Ectodermal cell (in vitro differentiated cells): Measurements from ENCODE around the gene COX6B1.

ENCODE experiments used
- H3K27ac ChIP-seq: 2 replicates; pipeline ENCODE4 v1.7.0; 2013; ENCODE audit warnings: mild to moderate bottlenecking, low read depth, low read length; ENCODE audit not compliant: insufficient read depth, poor library complexity, severe bottlenecking
- H3K27me3 ChIP-seq: 2 replicates; pipeline ENCODE4 v1.7.0; 2013; ENCODE audit warnings: mild to moderate bottlenecking, low read length; ENCODE audit not compliant: insufficient read depth, control insufficient read depth, poor library complexity, severe bottlenecking
- H3K36me3 ChIP-seq: one replicate; pipeline ENCODE4 v1.7.0; 2013; ENCODE audit warnings: low read length; ENCODE audit not compliant: control insufficient read depth, insufficient read depth
- H3K4me1 ChIP-seq: one replicate; pipeline ENCODE4 v1.7.0; 2013; ENCODE audit warnings: low read length; ENCODE audit not compliant: control insufficient read depth, insufficient read depth
- H3K4me3 ChIP-seq: 2 replicates; pipeline ENCODE4 v1.7.0; 2013; ENCODE audit warnings: low read depth, low read length, control low read depth; ENCODE audit not compliant: insufficient read depth
- H3K9me3 ChIP-seq: 2 replicates; pipeline ENCODE4 v1.7.0; 2013; ENCODE audit warnings: mild to moderate bottlenecking, low read length, moderate library complexity; ENCODE audit not compliant: control insufficient read depth
- WGBS, 2 experiments: methylation state at CpG; one replicate each; pipeline ENCODE4 v1.1.7; 2013; ENCODE audit warnings: missing lambda C conversion rate in 2 of 2; 5-methylcytosine and 5-hydroxymethylcytosine counted together

COX6B1 gene

GRCh38 chr19:35663981-35664380 is 15.9 kb downstream of the COX6B1 start:
- no peaks in the 10 kb centered on the region for H3K4me1 ChIP-seq
- H3K9me3 ChIP-seq, result no peaks in the 10 kb centered on the region
- H3K27me3 ChIP-seq, result peaks cover under 1% of the 10 kb centered on the region
- 81% methylated on average over 3 of the region's 3 CpGs for WGBS, 2 experiments
- no peak overlapping the region for H3K27ac ChIP-seq
- no peak overlapping the region for H3K4me3 ChIP-seq
- H3K36me3 ChIP-seq, result no peaks in the 10 kb centered on the region

- H3K4me1 ChIP-seq, result no peaks in the 10 kb centered on the region
- H3K4me3 ChIP-seq, result no peak overlapping the region
- H3K27ac ChIP-seq, result no peak overlapping the region
- WGBS, 2 experiments, result 92 to 94% methylated on average over 24 of the region's 24 CpGs
- no peaks in the 10 kb centered on the region for H3K9me3 ChIP-seq
- H3K36me3 ChIP-seq, result no peaks in the 10 kb centered on the region
- peaks cover 11% of the 10 kb centered on the region for H3K27me3 ChIP-seq
These were observed 17.0 kb downstream of the COX6B1 start for GRCh38 chr19:35665157-35665556.

GRCh38 chr19:35665604-35666003 is 17.5 kb downstream of the COX6B1 start:
- WGBS, 2 experiments, result 89% methylated on average over 7 of the region's 7 CpGs
- Histone ChIP-seq H3K27ac (no peak overlapping the region), H3K4me1 (no peaks in the 10 kb centered on the region), H3K27me3 (peaks cover 11% of the 10 kb centered on the region), H3K36me3 (no peaks in the 10 kb centered on the region), H3K4me3 (no peak overlapping the region), H3K9me3 (no peaks in the 10 kb centered on the region)

GRCh38 chr19:35666251-35666913 is 18.3 kb downstream of the COX6B1 start, which contains the start of gene UPK1A:
Gene UPK1A (plus strand): TSS chr19:35666517. CDS start chr19:35666813, 296 bp downstream.
- Histone ChIP-seq H3K27ac (no peak within 1 kb of the TSS), H3K36me3 (no peaks in the 10 kb centered on the region), H3K4me3 (no peak within 1 kb of the TSS), H3K27me3 (peaks cover 11% of the 10 kb centered on the region), H3K4me1 (no peaks in the 10 kb centered on the region), H3K9me3 (no peaks in the 10 kb centered on the region)
- WGBS, 2 experiments, result 88 to 90% methylated on average over 16 of the region's 16 CpGs

- peaks cover 35% of the 10 kb centered on the region for H3K27me3 ChIP-seq
- H3K4me1 ChIP-seq, result no peaks in the 10 kb centered on the region
- H3K4me3 ChIP-seq, result no peak overlapping the region
- no peaks in the 10 kb centered on the region for H3K9me3 ChIP-seq
- H3K36me3 ChIP-seq, result no peaks in the 10 kb centered on the region
- 77 to 80% methylated on average over 6 of the region's 6 CpGs for WGBS, 2 experiments
- H3K27ac ChIP-seq, result no peak overlapping the region
These were observed 21.4 kb downstream of the COX6B1 start for GRCh38 chr19:35669566-35669965.

- Histone ChIP-seq H3K27ac (no peak overlapping the region), H3K4me1 (no peaks in the 10 kb centered on the region), H3K27me3 (peaks cover 35% of the 10 kb centered on the region), H3K36me3 (no peaks in the 10 kb centered on the region), H3K9me3 (no peaks in the 10 kb centered on the region), H3K4me3 (no peak overlapping the region)
- 69 to 70% methylated on average over 4 of the region's 4 CpGs for WGBS, 2 experiments
These were observed 21.9 kb downstream of the COX6B1 start for GRCh38 chr19:35669974-35670373.

GRCh38 chr19:35670686-35671085 is 22.6 kb downstream of the COX6B1 start:
- H3K9me3 ChIP-seq, result no peaks in the 10 kb centered on the region
- 88 to 93% methylated on average over 1 of the region's 1 CpG for WGBS, 2 experiments
- H3K27ac ChIP-seq, result no peak overlapping the region
- no peaks in the 10 kb centered on the region for H3K36me3 ChIP-seq
- no peaks in the 10 kb centered on the region for H3K4me1 ChIP-seq
- no peak overlapping the region for H3K4me3 ChIP-seq
- H3K27me3 ChIP-seq, result peaks cover 37% of the 10 kb centered on the region

GRCh38 chr19:35671818-35672217 is 23.7 kb downstream of the COX6B1 start:
- peaks cover 40% of the 10 kb centered on the region for H3K27me3 ChIP-seq
- no peaks in the 10 kb centered on the region for H3K4me1 ChIP-seq
- 75 to 81% methylated on average over 3 of the region's 3 CpGs for WGBS, 2 experiments
- no peak overlapping the region for H3K27ac ChIP-seq
- H3K4me3 ChIP-seq, result no peak overlapping the region
- no peaks in the 10 kb centered on the region for H3K36me3 ChIP-seq
- no peaks in the 10 kb centered on the region for H3K9me3 ChIP-seq

GRCh38 chr19:35673121-35673804 is 25.1 kb downstream of the COX6B1 start:
- Histone ChIP-seq H3K27ac (no peak overlapping the region), H3K4me3 (peak overlapping the region; percentile 42), H3K9me3 (no peaks in the 10 kb centered on the region), H3K36me3 (no peaks in the 10 kb centered on the region), H3K27me3 (peaks cover 40% of the 10 kb centered on the region), H3K4me1 (no peaks in the 10 kb centered on the region)
- 3 to 6% methylated on average over 38 to 39 of the region's 39 CpGs for WGBS, 2 experiments

- Histone ChIP-seq H3K27ac (no peak overlapping the region), H3K36me3 (no peaks in the 10 kb centered on the region), H3K4me3 (no peak overlapping the region), H3K27me3 (peaks cover 29% of the 10 kb centered on the region), H3K9me3 (no peaks in the 10 kb centered on the region), H3K4me1 (no peaks in the 10 kb centered on the region)
- 83 to 86% methylated on average over 15 of the region's 15 CpGs for WGBS, 2 experiments
These were observed 27.5 kb downstream of the COX6B1 start for GRCh38 chr19:35675589-35676140.
